Activated CD4-positive, alpha-beta T cell treated with anti-CD3 and anti-CD28 coated beads, Interleukin-2, amount 50 U/mL, for 4 hours (primary cell): Measurements from ENCODE around the gene FAM156A.
"Not testable (repeated sequence)": the region's sequence is repeated elsewhere in the genome, so short reads cannot be mapped to it uniquely, and the experiment has no call there.

ENCODE experiments used
- DNase-seq, 2 experiments: peaks; one replicate each; pipeline ENCODE4 v3.0.0-alpha.2; 2020

FAM156A gene

DNA sequence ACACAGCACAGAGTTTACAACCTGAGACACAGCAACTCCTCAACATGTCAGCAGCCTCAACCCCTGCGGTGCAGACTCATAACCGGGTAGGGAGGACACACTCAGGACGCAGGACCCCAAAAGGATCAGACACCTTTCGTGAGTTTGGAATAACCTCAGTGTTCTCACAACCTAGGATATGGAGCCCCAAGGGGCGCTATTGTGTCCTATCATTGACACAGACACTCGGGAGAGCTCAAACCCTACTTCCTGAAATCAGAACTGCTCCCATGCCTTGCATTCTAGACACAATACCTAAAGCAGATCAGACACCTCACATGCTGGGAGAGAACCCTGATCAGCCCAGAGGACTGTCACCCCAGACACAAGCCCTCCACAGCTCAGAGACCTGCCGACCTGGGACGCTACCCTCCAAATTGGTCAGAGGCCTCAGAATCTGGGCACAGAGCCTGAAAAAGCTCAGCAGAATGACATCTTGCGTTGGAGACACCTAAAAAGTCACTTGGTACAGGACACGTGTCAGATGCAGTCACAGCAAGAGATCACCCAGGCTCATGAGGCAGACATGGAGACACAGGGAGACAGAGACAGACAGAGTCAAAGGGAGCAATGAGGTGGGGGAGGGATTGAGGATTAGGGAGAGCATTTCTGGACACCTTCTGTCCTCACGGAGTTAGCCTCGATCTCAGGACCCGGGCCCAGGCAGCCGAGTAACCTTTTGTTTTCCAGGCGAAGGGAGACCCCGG, 8.8 kb upstream of the FAM156A start:
- DNase-seq = not testable (repeated sequence)

DNA sequence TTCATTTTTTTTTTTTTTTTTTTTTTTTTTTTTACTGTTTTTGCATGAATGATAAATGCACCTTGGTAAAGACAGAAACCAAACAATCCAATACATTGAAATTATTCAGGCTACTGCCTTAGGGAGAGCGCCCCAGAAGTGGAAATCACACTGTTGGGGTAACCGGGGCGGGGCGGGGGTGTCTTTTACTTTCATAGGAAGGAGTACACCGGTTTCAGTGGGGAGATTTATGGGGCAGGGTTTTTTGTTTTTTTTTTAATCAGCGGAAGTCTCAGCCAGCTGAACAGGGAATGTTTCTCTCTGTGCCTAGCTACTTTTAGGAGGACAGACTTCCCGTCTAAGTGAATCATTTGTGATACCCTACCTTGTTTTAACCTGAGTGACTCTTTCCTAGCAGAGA, 643 bp upstream of the FAM156A start:
- DNase-seq = not testable (repeated sequence)

- DNase-seq = not testable (repeated sequence)
Observed at GRCh38 chrX:52949884-52950283, 8.4 kb downstream of the FAM156A start.

- not testable (repeated sequence) for DNase-seq
Observed at GRCh38 chrX:52949325-52949724, 9.0 kb downstream of the FAM156A start.

- not testable (repeated sequence) for DNase-seq
Observed at GRCh38 chrX:52948265-52948664, 10.1 kb downstream of the FAM156A start.

- DNase-seq = not testable (repeated sequence)
Observed at GRCh38 chrX:52947501-52947900, 10.8 kb downstream of the FAM156A start.

DNA sequence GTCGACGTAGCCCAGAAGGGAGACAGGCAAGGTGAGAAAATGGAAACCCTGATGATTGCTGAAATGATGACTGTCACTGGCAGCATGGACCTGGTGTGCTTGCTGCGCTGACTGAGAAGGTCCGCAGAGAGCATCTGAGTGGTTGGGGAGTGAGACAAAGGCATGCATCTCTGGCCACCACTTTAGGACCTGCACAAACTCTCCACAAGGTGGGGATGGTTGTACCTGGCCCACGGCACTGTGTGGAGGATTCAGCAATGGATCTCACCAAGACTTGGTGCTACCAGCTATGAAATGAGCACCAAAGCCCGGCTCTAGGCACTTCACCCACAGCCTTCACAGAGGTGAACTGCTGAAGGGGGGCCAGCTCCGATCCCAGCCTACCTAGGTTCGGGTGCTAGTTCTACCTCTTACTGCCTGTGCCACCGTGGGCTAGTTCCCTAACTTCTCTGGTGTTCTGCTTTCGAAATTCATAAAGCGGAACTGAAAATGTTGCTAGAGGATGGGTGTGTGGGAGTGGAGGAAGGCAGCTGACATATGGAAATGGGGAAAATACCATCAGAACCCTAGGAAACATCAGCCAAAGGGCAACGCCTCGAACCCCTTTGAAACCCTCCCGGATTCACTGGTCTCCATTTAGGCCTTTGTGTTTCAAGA, 12.4 kb downstream of the FAM156A start:
- DNase-seq = not testable (repeated sequence)

DNA sequence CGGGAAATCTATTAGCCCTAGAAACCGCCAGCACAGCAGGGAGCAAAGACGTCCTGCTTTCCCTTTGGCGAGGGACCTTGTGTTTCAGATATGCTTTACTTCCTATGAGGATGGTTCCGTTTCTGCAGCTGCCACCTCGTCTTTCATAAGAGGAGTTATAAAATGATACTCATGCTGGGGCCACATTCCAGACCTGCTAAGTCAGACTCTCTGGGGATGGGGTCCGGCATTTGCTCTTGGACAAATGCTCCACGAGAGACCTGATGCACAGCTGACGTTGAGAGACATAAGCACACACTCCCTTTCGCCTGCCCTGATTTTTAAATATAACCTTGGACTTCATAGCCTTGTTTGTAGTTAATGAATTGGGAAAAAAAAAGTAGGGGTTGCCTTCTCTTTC, 16.6 kb downstream of the FAM156A start:
- not testable (repeated sequence) for DNase-seq

- not testable (repeated sequence) for DNase-seq
Observed at GRCh38 chrX:52940704-52941103, 17.6 kb downstream of the FAM156A start.

DNA sequence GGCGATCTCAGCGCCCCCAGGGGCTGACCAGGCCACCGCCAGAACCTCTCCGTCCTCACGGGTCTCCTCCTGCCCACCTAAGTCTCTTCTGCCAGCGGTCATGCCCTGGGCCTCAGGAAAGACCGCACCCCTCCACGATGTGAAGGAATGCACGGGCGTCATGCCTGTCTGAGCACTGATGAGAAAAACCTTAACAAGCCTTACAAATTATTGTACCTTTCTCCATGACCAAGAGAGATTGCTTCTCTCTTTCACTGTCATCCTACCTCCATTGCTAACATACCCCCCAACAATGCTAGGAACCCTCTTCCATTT, 22.9 kb downstream of the FAM156A start:
- DNase-seq = not testable (repeated sequence)

- DNase-seq = peak; percentile 84 to 85
Observed at GRCh38 chrX:52934704-52935469, 23.4 kb downstream of the FAM156A start.

DNA sequence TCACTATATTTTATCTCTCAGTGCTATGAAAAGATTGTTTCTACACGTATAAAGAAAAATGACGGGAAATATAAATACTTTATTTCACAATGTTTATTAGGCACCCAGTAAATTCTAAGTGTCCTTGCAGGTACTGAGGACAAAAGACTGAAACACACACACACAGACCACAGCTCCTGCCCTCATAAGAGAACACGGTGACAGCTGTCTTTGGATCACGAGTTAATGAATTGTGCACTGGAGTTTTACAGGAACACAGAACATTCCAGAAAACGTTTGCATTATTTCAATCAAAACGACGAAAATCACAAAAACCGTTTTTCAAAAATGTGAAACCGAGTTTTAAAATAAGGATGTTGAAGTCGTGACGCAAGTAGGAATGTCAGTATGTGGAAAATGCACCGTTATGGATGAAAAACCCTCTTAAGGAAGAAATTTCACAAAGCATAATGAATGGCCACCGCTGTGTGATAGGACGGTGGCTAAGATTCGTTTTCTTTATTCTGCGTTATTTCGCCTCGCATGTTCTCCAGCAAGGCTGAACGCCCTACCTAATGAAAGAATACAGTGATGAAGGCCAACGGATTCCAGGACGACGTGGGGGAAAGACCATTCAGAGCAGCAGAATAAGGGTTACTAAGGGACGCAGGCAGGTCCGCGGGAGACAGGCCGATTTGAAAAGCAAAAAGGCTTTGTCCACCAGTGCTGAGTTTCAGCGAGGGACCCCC, 24.2 kb downstream of the FAM156A start:
- no peak for DNase-seq

DNA sequence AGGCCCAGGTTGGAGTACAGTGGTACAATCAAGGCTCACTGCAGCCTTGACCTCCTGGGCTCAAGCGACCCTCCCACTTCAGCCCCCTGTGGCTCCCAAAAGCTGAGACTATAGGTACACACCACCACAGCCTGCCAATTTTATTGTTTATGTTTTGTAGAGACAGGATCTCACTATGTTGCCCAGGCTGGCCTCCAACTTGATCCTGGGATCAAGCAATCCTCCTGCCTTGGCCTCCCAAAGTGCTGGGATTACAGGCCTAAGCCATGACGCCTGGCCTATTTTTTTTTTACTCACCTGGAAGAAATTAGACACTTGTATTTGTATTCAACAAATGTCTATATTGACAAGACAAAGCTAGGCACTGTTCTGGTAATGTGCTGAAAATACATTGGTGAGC, 25.1 kb downstream of the FAM156A start:
- DNase-seq = no peak

GRCh38 chrX:52930214-52930613, 28.1 kb downstream of the FAM156A start:
- DNase-seq = not testable (repeated sequence)

DNA sequence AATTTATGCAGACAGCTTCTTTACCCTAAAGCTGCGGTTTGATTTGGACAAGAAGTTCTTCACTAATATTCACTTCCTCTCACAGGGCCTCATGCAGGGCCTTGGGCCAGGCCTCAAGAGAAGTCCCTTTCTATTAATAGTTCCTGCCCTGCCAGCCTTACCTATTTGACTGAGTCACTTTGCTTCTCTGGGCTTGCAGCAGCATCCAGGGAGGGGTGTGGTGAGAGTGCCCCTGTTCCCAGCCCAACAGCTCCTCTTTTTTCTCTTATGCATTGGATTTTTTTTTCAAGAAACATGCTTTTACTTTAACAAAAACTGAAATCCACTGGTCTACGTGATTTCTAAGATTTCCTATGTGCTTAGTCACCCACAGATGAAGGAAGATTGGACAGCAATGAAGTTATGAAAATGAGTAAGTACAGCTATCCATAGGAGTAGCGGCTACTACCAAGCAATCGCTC, 34.5 kb downstream of the FAM156A start:
- DNase-seq = no peak

DNA sequence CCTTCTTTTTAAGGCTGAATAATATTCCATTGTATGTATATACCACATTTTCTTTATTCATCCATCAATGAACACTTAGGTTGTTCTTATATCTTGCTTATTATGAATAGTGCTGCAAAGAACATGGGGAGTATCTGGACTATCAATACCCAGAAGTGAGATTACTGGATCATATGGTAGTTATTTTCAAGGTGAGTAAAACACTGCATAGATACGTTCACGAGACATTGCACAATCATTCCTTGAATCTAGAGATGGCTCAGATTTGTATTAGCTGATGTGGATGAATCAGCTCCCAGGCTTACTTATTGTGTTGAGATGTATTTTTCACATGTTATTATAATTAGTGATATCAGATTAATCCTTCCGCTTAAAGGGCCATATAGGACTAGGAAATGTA, 43.6 kb downstream of the FAM156A start:
- DNase-seq = not testable (repeated sequence)

DNA sequence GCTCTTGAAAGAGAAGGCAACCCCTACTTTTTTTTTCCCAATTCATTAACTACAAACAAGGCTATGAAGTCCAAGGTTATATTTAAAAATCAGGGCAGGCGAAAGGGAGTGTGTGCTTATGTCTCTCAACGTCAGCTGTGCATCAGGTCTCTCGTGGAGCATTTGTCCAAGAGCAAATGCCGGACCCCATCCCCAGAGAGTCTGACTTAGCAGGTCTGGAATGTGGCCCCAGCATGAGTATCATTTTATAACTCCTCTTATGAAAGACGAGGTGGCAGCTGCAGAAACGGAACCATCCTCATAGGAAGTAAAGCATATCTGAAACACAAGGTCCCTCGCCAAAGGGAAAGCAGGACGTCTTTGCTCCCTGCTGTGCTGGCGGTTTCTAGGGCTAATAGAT, 44.6 kb downstream of the FAM156A start:
- DNase-seq = not testable (repeated sequence)

DNA sequence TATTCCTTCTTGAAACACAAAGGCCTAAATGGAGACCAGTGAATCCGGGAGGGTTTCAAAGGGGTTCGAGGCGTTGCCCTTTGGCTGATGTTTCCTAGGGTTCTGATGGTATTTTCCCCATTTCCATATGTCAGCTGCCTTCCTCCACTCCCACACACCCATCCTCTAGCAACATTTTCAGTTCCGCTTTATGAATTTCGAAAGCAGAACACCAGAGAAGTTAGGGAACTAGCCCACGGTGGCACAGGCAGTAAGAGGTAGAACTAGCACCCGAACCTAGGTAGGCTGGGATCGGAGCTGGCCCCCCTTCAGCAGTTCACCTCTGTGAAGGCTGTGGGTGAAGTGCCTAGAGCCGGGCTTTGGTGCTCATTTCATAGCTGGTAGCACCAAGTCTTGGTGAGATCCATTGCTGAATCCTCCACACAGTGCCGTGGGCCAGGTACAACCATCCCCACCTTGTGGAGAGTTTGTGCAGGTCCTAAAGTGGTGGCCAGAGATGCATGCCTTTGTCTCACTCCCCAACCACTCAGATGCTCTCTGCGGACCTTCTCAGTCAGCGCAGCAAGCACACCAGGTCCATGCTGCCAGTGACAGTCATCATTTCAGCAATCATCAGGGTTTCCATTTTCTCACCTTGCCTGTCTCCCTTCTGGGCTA, 48.9 kb downstream of the FAM156A start:
- not testable (repeated sequence) for DNase-seq

GRCh38 chrX:52907900-52908299, 50.4 kb downstream of the FAM156A start:
- DNase-seq = not testable (repeated sequence)

- not testable (repeated sequence) for DNase-seq
Observed at GRCh38 chrX:52907137-52907536, 51.2 kb downstream of the FAM156A start.

DNA sequence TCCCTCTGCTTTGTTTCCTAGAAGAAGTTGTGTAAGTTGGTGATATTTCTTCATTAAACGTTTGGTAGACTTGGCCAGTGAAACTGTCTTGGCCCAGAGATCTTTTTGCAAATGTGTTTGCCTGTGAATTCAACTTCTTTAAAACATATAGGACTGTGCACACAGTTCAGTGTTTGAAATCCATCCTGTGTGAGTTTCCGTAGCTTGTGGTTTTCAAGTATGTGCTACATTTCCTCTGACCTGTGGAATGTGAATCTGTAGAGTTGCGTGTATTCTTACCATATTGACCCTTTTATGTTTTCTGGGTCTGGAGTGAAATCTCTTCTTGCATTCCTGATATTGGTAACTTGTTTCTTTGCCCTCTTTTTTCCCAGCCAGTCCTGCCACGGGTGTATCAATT, 52.2 kb downstream of the FAM156A start:
- not testable (repeated sequence) for DNase-seq

- not testable (repeated sequence) for DNase-seq
Observed at GRCh38 chrX:52905531-52905930, 52.8 kb downstream of the FAM156A start.
